Measurements from ENCODE around the gene TUBB.
"Not testable (repeated sequence)": the region's sequence is repeated elsewhere in the genome, so short reads cannot be mapped to it uniquely, and the experiment has no call there.

TUBB gene

GRCh38 chr6:30722280-30723112 is 2.3 kb downstream of the TUBB start:
- DNase-seq (ENCODE audit: extremely low spot score), result peak; percentile 66
- CTCF ChIA-PET, result interaction anchor here (0.9 to 30.8 kb wide), 41 partner anchors 11 to 365 kb away, joined by 3 to 776 read pairs (median 6); partner anchors contain the start of genes ATAT1, DHX16, FLOT1 and MRPS18B
- TF ChIP-seq, protein P1, sequence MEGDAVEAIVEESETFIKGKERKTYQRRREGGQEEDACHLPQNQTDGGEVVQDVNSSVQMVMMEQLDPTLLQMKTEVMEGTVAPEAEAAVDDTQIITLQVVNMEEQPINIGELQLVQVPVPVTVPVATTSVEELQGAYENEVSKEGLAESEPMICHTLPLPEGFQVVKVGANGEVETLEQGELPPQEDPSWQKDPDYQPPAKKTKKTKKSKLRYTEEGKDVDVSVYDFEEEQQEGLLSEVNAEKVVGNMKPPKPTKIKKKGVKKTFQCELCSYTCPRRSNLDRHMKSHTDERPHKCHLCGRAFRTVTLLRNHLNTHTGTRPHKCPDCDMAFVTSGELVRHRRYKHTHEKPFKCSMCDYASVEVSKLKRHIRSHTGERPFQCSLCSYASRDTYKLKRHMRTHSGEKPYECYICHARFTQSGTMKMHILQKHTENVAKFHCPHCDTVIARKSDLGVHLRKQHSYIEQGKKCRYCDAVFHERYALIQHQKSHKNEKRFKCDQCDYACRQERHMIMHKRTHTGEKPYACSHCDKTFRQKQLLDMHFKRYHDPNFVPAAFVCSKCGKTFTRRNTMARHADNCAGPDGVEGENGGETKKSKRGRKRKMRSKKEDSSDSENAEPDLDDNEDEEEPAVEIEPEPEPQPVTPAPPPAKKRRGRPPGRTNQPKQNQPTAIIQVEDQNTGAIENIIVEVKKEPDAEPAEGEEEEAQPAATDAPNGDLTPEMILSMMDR (IDR thresholded peaks at IDR 0.05; ENCODE audit: control extremely low read depth, extremely low read depth, low read depth, missing control alignments), result peak; percentile 94
- POLR2A ChIA-PET, result interaction anchor here (1.2 to 3.8 kb wide), 3 partner anchors 42 to 108 kb away, joined by 3 to 22 read pairs (median 5); no protein-coding TSS in a partner anchor

GRCh38 chr6:30723159-30723842 is 3.1 kb downstream of the TUBB start:
- POLR2A ChIA-PET, result interaction anchor here (1.2 to 3.8 kb wide), 2 partner anchors 43 to 109 kb away, joined by 3 to 22 read pairs; no protein-coding TSS in a partner anchor
- DNase-seq (ENCODE audit: extremely low spot score), result not testable (repeated sequence)
- CTCF ChIA-PET, result interaction anchor here (1.1 to 30.8 kb wide), 29 partner anchors 11 to 364 kb away, joined by 3 to 776 read pairs (median 6); partner anchors contain the start of genes ATAT1, DHX16, FLOT1 and MRPS18B

DNA sequence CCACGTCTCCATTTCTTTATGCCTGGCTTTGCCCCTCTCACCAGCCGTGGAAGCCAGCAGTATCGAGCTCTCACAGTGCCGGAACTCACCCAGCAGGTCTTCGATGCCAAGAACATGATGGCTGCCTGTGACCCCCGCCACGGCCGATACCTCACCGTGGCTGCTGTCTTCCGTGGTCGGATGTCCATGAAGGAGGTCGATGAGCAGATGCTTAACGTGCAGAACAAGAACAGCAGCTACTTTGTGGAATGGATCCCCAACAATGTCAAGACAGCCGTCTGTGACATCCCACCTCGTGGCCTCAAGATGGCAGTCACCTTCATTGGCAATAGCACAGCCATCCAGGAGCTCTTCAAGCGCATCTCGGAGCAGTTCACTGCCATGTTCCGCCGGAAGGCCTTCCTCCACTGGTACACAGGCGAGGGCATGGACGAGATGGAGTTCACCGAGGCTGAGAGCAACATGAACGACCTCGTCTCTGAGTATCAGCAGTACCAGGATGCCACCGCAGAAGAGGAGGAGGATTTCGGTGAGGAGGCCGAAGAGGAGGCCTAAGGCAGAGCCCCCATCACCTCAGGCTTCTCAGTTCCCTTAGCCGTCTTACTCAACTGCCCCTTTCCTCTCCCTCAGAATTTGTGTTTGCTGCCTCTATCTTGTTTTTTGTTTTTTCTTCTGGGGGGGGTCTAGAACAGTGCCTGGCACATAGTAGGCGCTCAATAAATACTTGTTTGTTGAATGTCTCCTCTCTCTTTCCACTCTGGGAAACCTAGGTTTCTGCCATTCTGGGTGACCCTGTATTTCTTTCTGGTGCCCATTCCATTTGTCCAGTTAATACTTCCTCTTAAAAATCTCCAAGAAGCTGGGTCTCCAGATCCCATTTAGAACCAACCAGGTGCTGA is 3.9 kb downstream of the TUBB start:
- DNase-seq (ENCODE audit: extremely low spot score), result not testable (repeated sequence)
- ChIA-PET POLR2A (interaction anchor here (1.2 to 3.8 kb wide), 2 partner anchors 43 to 110 kb away, joined by 3 to 22 read pairs; no protein-coding TSS in a partner anchor), CTCF (interaction anchor here (1.0 to 30.8 kb wide), 9 partner anchors 10 to 155 kb away, joined by 3 to 776 read pairs (median 14); partner anchors contain the start of genes DHX16, MRPS18B and NRM)

DNA sequence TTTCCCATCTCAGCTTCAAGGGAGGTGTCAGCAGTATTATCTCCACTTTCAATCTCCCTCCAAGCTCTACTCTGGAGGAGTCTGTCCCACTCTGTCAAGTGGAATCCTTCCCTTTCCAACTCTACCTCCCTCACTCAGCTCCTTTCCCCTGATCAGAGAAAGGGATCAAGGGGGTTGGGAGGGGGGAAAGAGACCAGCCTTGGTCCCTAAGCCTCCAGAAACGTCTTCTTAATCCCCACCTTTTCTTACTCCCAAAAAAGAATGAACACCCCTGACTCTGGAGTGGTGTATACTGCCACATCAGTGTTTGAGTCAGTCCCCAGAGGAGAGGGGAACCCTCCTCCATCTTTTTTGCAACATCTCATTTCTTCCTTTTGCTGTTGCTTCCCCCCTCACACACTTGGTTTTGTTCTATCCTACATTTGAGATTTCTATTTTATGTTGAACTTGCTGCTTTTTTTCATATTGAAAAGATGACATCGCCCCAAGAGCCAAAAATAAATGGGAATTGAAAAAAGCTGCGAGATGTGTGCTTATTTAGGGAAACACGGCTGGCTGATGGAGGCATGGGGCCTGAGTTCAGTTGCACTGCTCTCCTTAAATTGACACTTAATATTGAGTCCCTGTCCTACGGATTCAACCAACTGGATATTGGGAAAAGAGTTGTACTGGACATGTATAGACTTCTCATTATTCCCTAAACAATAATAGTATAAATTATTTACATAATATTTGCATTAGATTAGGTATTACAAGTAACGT is 4.9 kb downstream of the TUBB start:
- POLR2A ChIA-PET, result interaction anchor here (0.9 kb wide), 1 partner anchor 46 kb away, joined by 4 read pairs; no protein-coding TSS in a partner anchor
- TF ChIP-seq, protein P1 (IDR thresholded peaks at IDR 0.05; ENCODE audit: control extremely low read depth, extremely low read depth, low read depth, missing control alignments), result no peak
- CTCF ChIA-PET, result interaction anchor here (1.0 to 30.8 kb wide), 4 partner anchors 9 to 154 kb away, joined by 3 to 776 read pairs (median 67); partner anchors contain the start of genes DHX16 and MRPS18B
- no peak for DNase-seq (ENCODE audit: extremely low spot score)

GRCh38 chr6:30725713-30726505 is 5.8 kb downstream of the TUBB start:
- TF ChIP-seq, protein P1 (IDR thresholded peaks at IDR 0.05; ENCODE audit: control extremely low read depth, extremely low read depth, low read depth, missing control alignments), result no peak
- ChIA-PET CTCF (interaction anchor here (1.5 to 30.8 kb wide), 3 partner anchors 8 to 49 kb away, joined by 4 to 776 read pairs (median 131); partner anchors contain the start of gene DHX16), POLR2A (interaction anchor here (0.9 kb wide), 1 partner anchor 47 kb away, joined by 4 read pairs; no protein-coding TSS in a partner anchor)
- no peak for DNase-seq (ENCODE audit: extremely low spot score)

Data from GM10248 (cell line).